ENCODE measurements around the gene IGFL2. TPM values are rescaled to one million over a fixed set of nuclear protein-coding genes. Genes with fewer than 3 reads are reported as not detected.

Gene IGFL2
- total RNA-seq, 1 donor from 2014 or later, result not detected

- Histone ChIP-seq H3K9me3 (no peaks in the 10 kb centered on the region), H3K4me3 (no peak overlapping the region), H3K36me3 (no peaks in the 10 kb centered on the region), H3K27me3 (no peaks in the 10 kb centered on the region), H3K27ac (no peak overlapping the region), H3K4me1 (no peaks in the 10 kb centered on the region)
- no peak for DNase-seq (ENCODE audit: extremely low spot score in 2 of 2)
- TF ChIP-seq CTCF (IDR thresholded peaks at IDR 0.05), result no peak
- intact Hi-C loops (cut with DNase I), result no loop called here
Measured at GRCh38 chr19:46162731-46163130, 14.7 kb downstream of the IGFL2 start.

GRCh38 chr19:46173886-46174480 lies 25.9 kb downstream of the IGFL2 start:
- Histone ChIP-seq H3K4me1 (no peaks in the 10 kb centered on the region), H3K4me3 (no peak overlapping the region), H3K27me3 (no peaks in the 10 kb centered on the region), H3K9me3 (no peaks in the 10 kb centered on the region), H3K36me3 (no peaks in the 10 kb centered on the region), H3K27ac (no peak overlapping the region)
- intact Hi-C loops (cut with DNase I), result no loop called here
- no peak for DNase-seq (ENCODE audit: extremely low spot score in 2 of 2)
- TF ChIP-seq POLR2A (IDR thresholded peaks at IDR 0.05) (no peak), POLR2AphosphoS5 (IDR thresholded peaks at IDR 0.05; ENCODE audit: insufficient read depth in 1 of 2, low read depth in 1 of 2) (peak in 1 of 2 donors; percentile 32)

- intact Hi-C loops (cut with DNase I), result no loop called here
- H3K36me3 ChIP-seq, result no peaks in the 10 kb centered on the region
- H3K27ac ChIP-seq, result no peak overlapping the region
- H3K9me3 ChIP-seq, result no peaks in the 10 kb centered on the region
- no peak overlapping the region for H3K4me3 ChIP-seq
- no peaks in the 10 kb centered on the region for H3K4me1 ChIP-seq
- no peak for TF ChIP-seq POLR2A (IDR thresholded peaks at IDR 0.05)
- no peak for TF ChIP-seq CTCF (IDR thresholded peaks at IDR 0.05)
- no peak for TF ChIP-seq POLR2AphosphoS5 (IDR thresholded peaks at IDR 0.05; ENCODE audit: insufficient read depth in 1 of 2, low read depth in 1 of 2)
- no peaks in the 10 kb centered on the region for H3K27me3 ChIP-seq
- no peak for DNase-seq (ENCODE audit: extremely low spot score in 2 of 2)
Measured at GRCh38 chr19:46176116-46176860, 28.2 kb downstream of the IGFL2 start.

GRCh38 chr19:46179076-46179759 lies 31.2 kb downstream of the IGFL2 start:
- no peak overlapping the region for H3K4me3 ChIP-seq
- no peaks in the 10 kb centered on the region for H3K27me3 ChIP-seq
- H3K27ac ChIP-seq, result no peak overlapping the region
- H3K9me3 ChIP-seq, result no peaks in the 10 kb centered on the region
- intact Hi-C loops (cut with DNase I), result no loop called here
- no peaks in the 10 kb centered on the region for H3K36me3 ChIP-seq
- TF ChIP-seq POLR2AphosphoS5 (IDR thresholded peaks at IDR 0.05; ENCODE audit: insufficient read depth in 1 of 2, low read depth in 1 of 2), result no peak
- no peak for TF ChIP-seq CTCF (IDR thresholded peaks at IDR 0.05)
- TF ChIP-seq POLR2A (IDR thresholded peaks at IDR 0.05), result no peak
- H3K4me1 ChIP-seq, result no peaks in the 10 kb centered on the region
- peak in 1 of 2 donors; percentile 67 for DNase-seq (ENCODE audit: extremely low spot score in 2 of 2)

GRCh38 chr19:46180701-46181387 lies 32.8 kb downstream of the IGFL2 start:
- Histone ChIP-seq H3K27ac (no peak overlapping the region), H3K4me3 (no peak overlapping the region), H3K36me3 (no peaks in the 10 kb centered on the region), H3K4me1 (no peaks in the 10 kb centered on the region), H3K9me3 (no peaks in the 10 kb centered on the region), H3K27me3 (no peaks in the 10 kb centered on the region)
- TF ChIP-seq POLR2A (IDR thresholded peaks at IDR 0.05) (no peak), POLR2AphosphoS5 (IDR thresholded peaks at IDR 0.05; ENCODE audit: insufficient read depth in 1 of 2, low read depth in 1 of 2) (no peak), CTCF (IDR thresholded peaks at IDR 0.05) (no peak)
- intact Hi-C loops (cut with DNase I), result no loop called here
- DNase-seq (ENCODE audit: extremely low spot score in 2 of 2), result peak; percentile 27 to 55

Measured in vagina (tissue), 2 donors.